Parathyroid adenoma (tissue), 2 donors: ENCODE data around the gene PCCB.
"Not testable (repeated sequence)": the region's sequence is repeated elsewhere in the genome, so short reads cannot be mapped to it uniquely, and the experiment has no call there.

Source experiments
- H2AFZ ChIP-seq: fragments of 300-600 bp; sonication (generic); one replicate; pipeline ENCODE4 v1.7.0; 2017; ENCODE audit warnings: antibody characterized with exemption, mild to moderate bottlenecking
- H3K27ac ChIP-seq: fragments of 300-600 bp; sonication (generic); one replicate; pipeline ENCODE4 v1.7.0; 2017
- H3K27me3 ChIP-seq: fragments of 300-600 bp; sonication (generic); one replicate; pipeline ENCODE4 v1.7.0; 2017; ENCODE audit warnings: low read length; ENCODE audit not compliant: control insufficient read depth, insufficient read depth
- H3K36me3 ChIP-seq: fragments of 300-600 bp; sonication (generic); one replicate; pipeline ENCODE4 v1.7.0; 2017; ENCODE audit warnings: low read length; ENCODE audit not compliant: control insufficient read depth, insufficient read depth
- H3K4me1 ChIP-seq: fragments of 300-600 bp; sonication (generic); one replicate; pipeline ENCODE4 v1.7.0; 2017; ENCODE audit warnings: control low read depth
- H3K4me2 ChIP-seq: fragments of 300-600 bp; sonication (generic); one replicate; pipeline ENCODE4 v1.7.0; 2017; ENCODE audit warnings: low read length
- H3K4me3 ChIP-seq: fragments of 300-600 bp; sonication (generic); one replicate; pipeline ENCODE4 v1.7.0; 2017; ENCODE audit warnings: low read depth, low read length
- H3K79me2 ChIP-seq: fragments of 300-600 bp; sonication (generic); one replicate; pipeline ENCODE4 v1.7.0; 2017; ENCODE audit warnings: control low read depth
- H3K9ac ChIP-seq: fragments of 300-600 bp; sonication (generic); one replicate; pipeline ENCODE4 v1.7.0; 2017; ENCODE audit warnings: mild to moderate bottlenecking
- H3K9me3 ChIP-seq: fragments of 300-600 bp; sonication (generic); one replicate; pipeline ENCODE4 v1.7.0; 2017; ENCODE audit warnings: low read length; ENCODE audit not compliant: control insufficient read depth
- TF ChIP-seq, protein P1 (sequence below): fragments of 300-600 bp; sonication (generic); IDR thresholded peaks from one replicate; pipeline ENCODE4 v1.7.0; 2017; ENCODE audit warnings: antibody characterized with exemption, mild to moderate bottlenecking
- donor health status: primary hyperparathyroidism.

The PCCB gene

DNA sequence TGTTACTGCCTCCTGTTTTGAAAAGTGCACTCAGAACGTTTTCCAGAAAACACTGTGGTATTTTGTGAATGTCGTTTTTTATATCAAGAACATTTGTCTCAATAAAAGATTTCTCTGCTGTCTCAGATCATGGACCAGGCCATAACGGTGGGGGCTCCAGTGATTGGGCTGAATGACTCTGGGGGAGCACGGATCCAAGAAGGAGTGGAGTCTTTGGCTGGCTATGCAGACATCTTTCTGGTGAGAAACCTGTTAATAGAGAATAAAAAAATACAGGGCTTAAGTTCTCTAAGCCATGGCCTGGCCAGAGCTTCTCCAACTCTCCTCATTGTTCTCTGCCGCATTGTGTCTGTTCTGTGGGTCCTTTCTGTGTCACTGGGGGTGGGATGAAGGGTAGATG, 11.7 kb downstream of the PCCB start:
- Histone ChIP-seq H3K36me3 (no peaks in the 10 kb centered on the region), H3K27ac (no peak overlapping the region), H3K4me3 (no peak overlapping the region), H3K9me3 (no peaks in the 10 kb centered on the region), H2AFZ (no peak overlapping the region), H3K9ac (no peak overlapping the region), H3K4me2 (no peak overlapping the region), H3K27me3 (no peaks in the 10 kb centered on the region), H3K79me2 (no peaks in the 10 kb centered on the region), H3K4me1 (no peaks in the 10 kb centered on the region)
- TF ChIP-seq, protein P1, sequence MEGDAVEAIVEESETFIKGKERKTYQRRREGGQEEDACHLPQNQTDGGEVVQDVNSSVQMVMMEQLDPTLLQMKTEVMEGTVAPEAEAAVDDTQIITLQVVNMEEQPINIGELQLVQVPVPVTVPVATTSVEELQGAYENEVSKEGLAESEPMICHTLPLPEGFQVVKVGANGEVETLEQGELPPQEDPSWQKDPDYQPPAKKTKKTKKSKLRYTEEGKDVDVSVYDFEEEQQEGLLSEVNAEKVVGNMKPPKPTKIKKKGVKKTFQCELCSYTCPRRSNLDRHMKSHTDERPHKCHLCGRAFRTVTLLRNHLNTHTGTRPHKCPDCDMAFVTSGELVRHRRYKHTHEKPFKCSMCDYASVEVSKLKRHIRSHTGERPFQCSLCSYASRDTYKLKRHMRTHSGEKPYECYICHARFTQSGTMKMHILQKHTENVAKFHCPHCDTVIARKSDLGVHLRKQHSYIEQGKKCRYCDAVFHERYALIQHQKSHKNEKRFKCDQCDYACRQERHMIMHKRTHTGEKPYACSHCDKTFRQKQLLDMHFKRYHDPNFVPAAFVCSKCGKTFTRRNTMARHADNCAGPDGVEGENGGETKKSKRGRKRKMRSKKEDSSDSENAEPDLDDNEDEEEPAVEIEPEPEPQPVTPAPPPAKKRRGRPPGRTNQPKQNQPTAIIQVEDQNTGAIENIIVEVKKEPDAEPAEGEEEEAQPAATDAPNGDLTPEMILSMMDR = no peak

DNA sequence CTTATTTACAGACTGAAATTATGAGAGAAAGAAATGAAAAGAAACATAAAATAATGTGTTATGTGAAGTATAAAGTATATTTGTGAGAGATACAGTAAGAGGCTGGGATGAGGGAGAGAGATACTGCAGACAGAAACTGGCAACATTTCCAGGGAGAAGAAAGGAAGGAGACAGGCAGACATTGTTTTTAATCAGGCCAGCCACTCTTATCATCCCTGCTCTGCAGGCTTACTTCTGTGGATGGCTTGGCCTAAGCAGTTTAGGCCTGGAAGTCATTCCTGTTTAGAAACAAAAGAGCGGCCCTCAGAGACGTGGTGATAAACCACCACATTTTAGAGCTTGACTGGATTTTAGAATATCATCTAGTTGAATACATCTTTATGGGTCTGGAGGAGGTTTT, 12.4 kb downstream of the PCCB start:
- no peaks in the 10 kb centered on the region for H3K36me3 ChIP-seq
- H3K27ac ChIP-seq = no peak overlapping the region

DNA sequence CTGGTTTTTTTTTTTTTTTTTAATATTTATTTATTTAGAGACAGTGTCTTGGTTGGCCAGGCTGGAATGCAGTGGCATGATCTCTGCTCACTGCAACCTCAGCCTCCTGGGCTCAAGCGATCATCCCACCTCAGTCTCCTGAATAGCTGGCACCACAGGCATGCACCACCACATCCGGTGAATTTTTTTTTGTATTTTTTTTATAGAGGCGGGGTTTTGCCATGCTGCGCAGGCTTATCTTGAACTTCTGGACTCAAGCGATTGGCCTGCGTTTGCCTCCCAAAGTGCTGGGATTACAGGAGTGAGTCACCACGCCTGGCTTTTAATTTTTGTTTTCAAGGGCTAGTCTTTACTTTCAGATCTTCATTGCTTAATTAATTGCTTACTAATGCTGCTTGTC, 13.1 kb downstream of the PCCB start:
- TF ChIP-seq, protein P1 = no peak
- Histone ChIP-seq H3K36me3 (no peaks in the 10 kb centered on the region), H3K4me1 (no peaks in the 10 kb centered on the region)

More for the DNA sequence above, 12.4 kb downstream of the PCCB start:
- H3K9me3 ChIP-seq = no peaks in the 10 kb centered on the region
- no peaks in the 10 kb centered on the region for H3K27me3 ChIP-seq
- no peak overlapping the region for H3K4me3 ChIP-seq
- H3K4me2 ChIP-seq = no peak overlapping the region
- no peaks in the 10 kb centered on the region for H3K4me1 ChIP-seq
- H3K9ac ChIP-seq = no peak overlapping the region
- H3K79me2 ChIP-seq = no peaks in the 10 kb centered on the region
- TF ChIP-seq, protein P1 = no peak
- no peak overlapping the region for H2AFZ ChIP-seq

DNA sequence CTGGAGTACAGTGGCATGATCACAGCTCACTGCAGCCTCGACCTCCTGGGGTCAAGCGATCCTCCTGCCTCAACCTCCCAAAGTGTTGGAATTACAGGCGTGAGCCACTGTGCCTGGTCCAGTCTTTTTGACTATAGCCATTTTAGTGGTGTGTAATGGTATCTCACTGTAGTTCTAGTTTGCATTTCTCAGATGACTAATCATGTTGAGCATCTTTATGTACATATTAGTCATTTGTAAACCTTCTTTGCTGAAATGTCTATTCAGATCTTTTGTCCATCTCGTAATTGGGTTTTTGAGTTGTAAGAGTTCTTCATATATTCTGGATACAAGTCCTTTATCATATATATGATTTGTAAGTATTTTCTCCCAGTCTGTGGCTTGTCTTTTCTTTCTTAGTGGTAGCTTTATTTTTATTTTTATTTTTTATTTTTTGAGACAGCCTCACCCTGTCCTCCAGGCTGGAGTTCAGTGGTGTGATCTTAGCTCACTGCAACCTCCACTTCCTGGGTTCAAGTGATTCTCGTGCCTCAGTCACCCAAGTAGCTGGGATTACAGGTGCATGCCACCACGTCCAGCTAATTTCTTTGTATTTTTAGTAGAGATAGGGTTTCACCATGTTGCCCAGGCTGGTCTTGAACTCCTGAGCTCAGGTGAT, 16.5 kb downstream of the PCCB start:
- not testable (repeated sequence) for H3K4me2 ChIP-seq, H3K36me3 ChIP-seq

More for the DNA sequence above, 13.1 kb downstream of the PCCB start:
- H3K4me2 ChIP-seq = no peak overlapping the region
- H3K9ac ChIP-seq = no peak overlapping the region
- H3K27me3 ChIP-seq = no peaks in the 10 kb centered on the region
- H3K27ac ChIP-seq = no peak overlapping the region
- no peak overlapping the region for H2AFZ ChIP-seq
- no peak overlapping the region for H3K4me3 ChIP-seq
- no peaks in the 10 kb centered on the region for H3K9me3 ChIP-seq
- H3K79me2 ChIP-seq = no peaks in the 10 kb centered on the region

DNA sequence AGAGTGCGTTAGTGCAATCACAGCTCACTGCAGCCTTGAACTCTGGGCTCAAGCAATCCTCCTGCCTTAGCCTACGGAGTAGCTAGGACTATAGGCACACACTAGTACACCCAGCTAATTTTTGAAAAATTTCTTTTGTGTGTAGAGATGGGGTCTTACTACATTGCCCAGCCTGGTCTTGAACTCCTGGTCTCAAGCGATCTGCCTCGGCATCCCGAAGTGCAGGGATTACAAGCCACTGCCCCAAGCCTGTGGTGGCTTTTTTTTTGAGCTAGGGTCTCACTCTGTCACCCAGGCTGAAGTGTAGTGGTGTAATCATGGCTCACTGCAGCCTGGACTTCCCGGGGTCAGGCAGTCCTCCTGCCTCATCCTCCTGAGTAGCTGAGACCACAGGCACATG, 17.1 kb downstream of the PCCB start:
- Histone ChIP-seq H3K36me3 (no peaks in the 10 kb centered on the region), H3K4me1 (no peaks in the 10 kb centered on the region), H3K27me3 (no peaks in the 10 kb centered on the region), H3K4me2 (no peak overlapping the region), H3K27ac (no peak overlapping the region), H3K9ac (no peak overlapping the region), H2AFZ (no peak overlapping the region), H3K4me3 (no peak overlapping the region), H3K79me2 (no peaks in the 10 kb centered on the region), H3K9me3 (no peaks in the 10 kb centered on the region)
- TF ChIP-seq, protein P1 = no peak

More for the DNA sequence above, 16.5 kb downstream of the PCCB start:
- not testable (repeated sequence) for H3K27me3 ChIP-seq, H3K4me3 ChIP-seq, H3K4me1 ChIP-seq, H3K9ac ChIP-seq, H3K27ac ChIP-seq, H3K79me2 ChIP-seq, H2AFZ ChIP-seq, H3K9me3 ChIP-seq
